GM12864 (cell line): Measurements from ENCODE around the gene THSD4.

Experiments used
- DNase-seq: peaks from one replicate; pipeline ENCODE4 v3.0.0-alpha.2; 2011; ENCODE audit warnings: low read depth
- H3K4me3 ChIP-seq: 2 replicates; pipeline ENCODE4 v1.5.1; 2011; ENCODE audit warnings: mild to moderate bottlenecking, low read depth, low read length, control low read depth
- TF ChIP-seq, protein P1 (sequence below): IDR thresholded peaks from 2 replicates; pipeline ENCODE4 v1.5.1; 2011; ENCODE audit warnings: low read depth, mild to moderate bottlenecking, moderate library complexity, low read length, control low read depth, inconsistent platforms; ENCODE audit errors: missing control alignments

The THSD4 gene

GRCh38 chr15:71338265-71338664, 223.0 kb downstream of the THSD4 start:
- no peak overlapping the region for H3K4me3 ChIP-seq
- TF ChIP-seq, protein P1, sequence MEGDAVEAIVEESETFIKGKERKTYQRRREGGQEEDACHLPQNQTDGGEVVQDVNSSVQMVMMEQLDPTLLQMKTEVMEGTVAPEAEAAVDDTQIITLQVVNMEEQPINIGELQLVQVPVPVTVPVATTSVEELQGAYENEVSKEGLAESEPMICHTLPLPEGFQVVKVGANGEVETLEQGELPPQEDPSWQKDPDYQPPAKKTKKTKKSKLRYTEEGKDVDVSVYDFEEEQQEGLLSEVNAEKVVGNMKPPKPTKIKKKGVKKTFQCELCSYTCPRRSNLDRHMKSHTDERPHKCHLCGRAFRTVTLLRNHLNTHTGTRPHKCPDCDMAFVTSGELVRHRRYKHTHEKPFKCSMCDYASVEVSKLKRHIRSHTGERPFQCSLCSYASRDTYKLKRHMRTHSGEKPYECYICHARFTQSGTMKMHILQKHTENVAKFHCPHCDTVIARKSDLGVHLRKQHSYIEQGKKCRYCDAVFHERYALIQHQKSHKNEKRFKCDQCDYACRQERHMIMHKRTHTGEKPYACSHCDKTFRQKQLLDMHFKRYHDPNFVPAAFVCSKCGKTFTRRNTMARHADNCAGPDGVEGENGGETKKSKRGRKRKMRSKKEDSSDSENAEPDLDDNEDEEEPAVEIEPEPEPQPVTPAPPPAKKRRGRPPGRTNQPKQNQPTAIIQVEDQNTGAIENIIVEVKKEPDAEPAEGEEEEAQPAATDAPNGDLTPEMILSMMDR: no peak
- no peak for DNase-seq

DNA sequence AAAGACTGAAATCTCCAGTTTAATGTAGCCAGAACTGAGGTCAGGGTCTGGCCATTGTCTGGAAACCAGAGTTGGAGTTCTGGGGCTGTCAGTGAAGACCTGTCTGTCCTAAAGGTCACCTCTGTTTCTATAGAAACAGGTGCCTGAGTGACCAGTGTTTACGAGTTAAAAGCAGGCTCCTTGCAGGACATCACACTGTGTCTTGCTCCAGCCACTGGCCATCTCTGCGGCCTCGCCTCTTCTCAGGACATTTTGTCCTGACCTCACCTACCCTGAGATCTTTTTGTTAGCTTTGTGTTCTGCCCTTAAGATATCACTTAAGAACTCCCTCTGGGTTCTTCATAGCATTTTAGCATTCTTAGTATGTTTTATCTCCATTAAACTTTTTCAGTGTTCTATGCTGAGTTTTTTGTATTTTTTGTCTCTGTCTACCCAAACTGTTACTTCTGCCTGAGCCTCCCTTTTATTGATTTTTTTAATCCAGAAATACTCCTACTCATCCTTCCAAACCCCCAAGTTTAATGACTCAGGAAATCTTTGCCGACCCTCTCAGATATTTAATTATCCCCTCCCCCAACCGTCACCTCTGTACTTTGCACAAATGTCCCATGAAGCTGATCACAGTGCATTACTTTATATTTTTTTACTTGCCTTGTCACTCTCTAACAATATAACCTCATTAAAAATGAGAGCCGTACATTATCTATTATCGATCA, 223.7 kb downstream of the THSD4 start:
- TF ChIP-seq, protein P1: no peak
- DNase-seq: no peak
- no peak overlapping the region for H3K4me3 ChIP-seq

- no peak for DNase-seq
- TF ChIP-seq, protein P1: no peak
- no peak overlapping the region for H3K4me3 ChIP-seq
Measured at GRCh38 chr15:71341811-71342550, 226.7 kb downstream of the THSD4 start.

- TF ChIP-seq, protein P1: no peak
- no peak for DNase-seq
- H3K4me3 ChIP-seq: no peak overlapping the region
Measured at GRCh38 chr15:71342658-71343057, 227.4 kb downstream of the THSD4 start.

DNA sequence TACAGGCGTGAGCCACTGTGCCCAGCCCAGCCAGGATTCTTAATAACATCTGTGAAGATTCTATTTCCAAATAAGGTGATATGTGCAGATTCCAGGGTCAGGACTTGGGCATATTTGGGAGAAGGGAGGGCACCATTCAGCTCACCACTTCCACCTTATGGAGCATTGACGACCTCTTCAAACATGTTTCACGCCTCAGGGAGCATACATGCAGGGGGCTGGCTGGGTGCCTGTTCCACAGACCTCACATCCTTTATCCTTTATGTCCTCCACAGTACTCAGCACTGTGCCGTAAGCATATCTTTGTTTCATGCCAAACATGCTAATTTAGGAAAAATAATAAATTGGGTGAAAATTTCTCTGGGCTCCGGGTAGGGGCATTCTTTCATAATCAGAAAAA, 229.0 kb downstream of the THSD4 start:
- no peak overlapping the region for H3K4me3 ChIP-seq
- no peak for DNase-seq

DNA sequence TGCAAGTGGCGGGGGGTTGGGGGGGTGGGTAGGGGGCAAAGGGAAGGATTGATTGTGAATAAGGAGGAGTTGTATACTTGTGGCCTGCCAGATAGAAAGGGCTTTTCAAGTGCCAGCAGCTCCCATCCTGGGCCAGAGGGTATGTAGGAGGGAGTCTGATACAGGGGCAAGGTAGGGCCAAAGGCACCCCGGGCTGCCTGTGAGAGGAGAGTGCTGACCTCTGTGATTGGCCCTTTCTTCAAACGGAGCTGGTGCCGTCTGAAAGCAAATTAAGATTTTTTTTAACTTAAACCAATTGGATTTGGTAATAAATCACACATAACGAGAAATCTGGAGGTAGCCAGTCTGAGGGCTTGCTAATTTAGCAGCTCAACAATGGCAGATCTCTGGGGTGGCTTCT, 229.9 kb downstream of the THSD4 start:
- no peak overlapping the region for H3K4me3 ChIP-seq
- TF ChIP-seq, protein P1: no peak
- DNase-seq: no peak

More for the DNA sequence above, 229.0 kb downstream of the THSD4 start:
- TF ChIP-seq, protein P1: no peak
